ENCODE measurements around the gene WASHC4. TPM values are rescaled to one million over a fixed set of nuclear protein-coding genes. Genes with fewer than 3 reads are reported as not detected.

Gene WASHC4
- total RNA-seq, 2 donors from 2014 or later, result 27.2 to 40.9 TPM

GRCh38 chr12:105071981-105072380 lies 35.5 kb upstream of the WASHC4 start:
- intact Hi-C loops (cut with DNase I), result no loop called here

GRCh38 chr12:105072888-105073488 lies 34.5 kb upstream of the WASHC4 start:
- DNase-seq, result no peak
- no peak for TF ChIP-seq CTCF (IDR thresholded peaks at IDR 0.05)
- no peaks in the 10 kb centered on the region for H3K9me3 ChIP-seq
- no peaks in the 10 kb centered on the region for H3K36me3 ChIP-seq
- H3K27me3 ChIP-seq, result no peaks in the 10 kb centered on the region
- H3K27ac ChIP-seq, result no peak overlapping the region
- no peak overlapping the region for H3K9ac ChIP-seq (ENCODE audit: low read depth in 2 of 2, low read length in 2 of 2)
- no peak overlapping the region for H3K4me3 ChIP-seq
- intact Hi-C loops (cut with DNase I), result no loop called here
- no peaks in the 10 kb centered on the region for H3K4me1 ChIP-seq

More at GRCh38 chr12:105071981-105072380, 35.5 kb upstream of the WASHC4 start:
- Histone ChIP-seq H3K9me3 (no peaks in the 10 kb centered on the region), H3K4me3 (no peak overlapping the region), H3K36me3 (no peaks in the 10 kb centered on the region), H3K27ac (no peak overlapping the region), H3K9ac (ENCODE audit: low read depth in 2 of 2, low read length in 2 of 2) (no peak overlapping the region), H3K27me3 (no peaks in the 10 kb centered on the region), H3K4me1 (no peaks in the 10 kb centered on the region)
- no peak for TF ChIP-seq CTCF (IDR thresholded peaks at IDR 0.05)
- no peak for DNase-seq

GRCh38 chr12:105076098-105076497 lies 31.4 kb upstream of the WASHC4 start:
- no peak for DNase-seq
- no peaks in the 10 kb centered on the region for H3K36me3 ChIP-seq
- H3K4me1 ChIP-seq, result no peaks in the 10 kb centered on the region
- TF ChIP-seq CTCF (IDR thresholded peaks at IDR 0.05), result no peak
- no peaks in the 10 kb centered on the region for H3K27me3 ChIP-seq
- H3K4me3 ChIP-seq, result no peak overlapping the region
- intact Hi-C loops (cut with DNase I), result no loop called here
- H3K27ac ChIP-seq, result no peak overlapping the region
- no peak overlapping the region for H3K9ac ChIP-seq (ENCODE audit: low read depth in 2 of 2, low read length in 2 of 2)
- H3K9me3 ChIP-seq, result no peaks in the 10 kb centered on the region

- DNase-seq, result no peak
- Histone ChIP-seq H3K36me3 (no peaks in the 10 kb centered on the region), H3K27me3 (no peaks in the 10 kb centered on the region), H3K4me3 (no peak overlapping the region), H3K4me1 (no peaks in the 10 kb centered on the region), H3K9me3 (no peaks in the 10 kb centered on the region), H3K27ac (no peak overlapping the region), H3K9ac (ENCODE audit: low read depth in 2 of 2, low read length in 2 of 2) (no peak overlapping the region)
- no peak for TF ChIP-seq CTCF (IDR thresholded peaks at IDR 0.05)
- intact Hi-C loops (cut with DNase I), result no loop called here
These were observed 30.6 kb upstream of the WASHC4 start for GRCh38 chr12:105076913-105077312.

GRCh38 chr12:105077435-105077834 lies 30.1 kb upstream of the WASHC4 start:
- TF ChIP-seq CTCF (IDR thresholded peaks at IDR 0.05), result no peak
- intact Hi-C loops (cut with DNase I), result no loop called here
- Histone ChIP-seq H3K4me3 (no peak overlapping the region), H3K27me3 (no peaks in the 10 kb centered on the region), H3K9ac (ENCODE audit: low read depth in 2 of 2, low read length in 2 of 2) (no peak overlapping the region), H3K4me1 (no peaks in the 10 kb centered on the region), H3K27ac (no peak overlapping the region), H3K9me3 (no peaks in the 10 kb centered on the region), H3K36me3 (no peaks in the 10 kb centered on the region)
- no peak for DNase-seq

Measured in colonic mucosa (tissue), 4 donors.